ENCODE results near the gene SLC35G3. TPM values are rescaled to one million over a fixed set of nuclear protein-coding genes. Genes with fewer than 3 reads are reported as not detected.
"Not testable (repeated sequence)": the region's sequence is repeated elsewhere in the genome, so short reads cannot be mapped to it uniquely, and the experiment has no call there.

SLC35G3 gene
- total and polyA plus RNA-seq, 4 donors = not detected

DNA sequence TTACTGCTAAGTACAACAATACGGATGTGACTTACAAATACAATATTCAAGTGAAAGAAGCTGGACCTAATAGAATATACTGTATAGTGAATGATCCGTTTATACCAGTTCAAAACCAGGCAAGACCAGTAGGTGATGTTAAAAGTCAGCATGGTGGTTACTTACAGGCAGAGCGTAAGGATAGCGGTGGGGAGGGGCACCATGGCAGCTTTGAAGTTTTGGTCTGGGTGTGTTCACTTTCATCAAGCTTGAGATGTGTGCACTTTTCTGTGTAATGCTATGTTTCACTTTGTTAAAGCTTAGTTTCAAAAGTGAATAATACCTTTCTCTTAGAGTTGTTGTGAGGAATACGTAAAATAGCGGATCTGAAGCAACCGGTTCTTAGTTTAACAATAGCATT is 16.5 kb upstream of the SLC35G3 start:
- WGBS = 88% methylated on average over 7 of the region's 7 CpGs
- Histone ChIP-seq H3K36me3 (ENCODE audit: control insufficient read depth in 4 of 4, insufficient read depth in 3 of 4, low read depth in 1 of 4, low read length in 3 of 4) (no peaks in the 10 kb centered on the region), H3K9me3 (ENCODE audit: control insufficient read depth in 4 of 4, low read length in 3 of 4) (peaks cover 0 to 5% (median 0%) of the 10 kb centered on the region in 4 donors), H3K4me3 (ENCODE audit: low read depth in 1 of 3, low read length in 3 of 3) (no peak overlapping the region), H3K9ac (ENCODE audit: low read depth in 1 of 2, low read length in 2 of 2) (no peak overlapping the region), H3K27ac (ENCODE audit: low read depth in 1 of 2, low read length in 2 of 2) (no peak overlapping the region), H3K27me3 (ENCODE audit: control insufficient read depth in 4 of 4, insufficient read depth in 4 of 4, low read length in 3 of 4) (peaks cover 0 to 7% (median 0%) of the 10 kb centered on the region in 4 donors), H3K4me1 (ENCODE audit: control insufficient read depth in 4 of 4, insufficient read depth in 4 of 4, low read length in 3 of 4) (no peaks in the 10 kb centered on the region)
- no peak for TF ChIP-seq FOXA1 (IDR thresholded peaks at IDR 0.05)
- TF ChIP-seq, protein P1, sequence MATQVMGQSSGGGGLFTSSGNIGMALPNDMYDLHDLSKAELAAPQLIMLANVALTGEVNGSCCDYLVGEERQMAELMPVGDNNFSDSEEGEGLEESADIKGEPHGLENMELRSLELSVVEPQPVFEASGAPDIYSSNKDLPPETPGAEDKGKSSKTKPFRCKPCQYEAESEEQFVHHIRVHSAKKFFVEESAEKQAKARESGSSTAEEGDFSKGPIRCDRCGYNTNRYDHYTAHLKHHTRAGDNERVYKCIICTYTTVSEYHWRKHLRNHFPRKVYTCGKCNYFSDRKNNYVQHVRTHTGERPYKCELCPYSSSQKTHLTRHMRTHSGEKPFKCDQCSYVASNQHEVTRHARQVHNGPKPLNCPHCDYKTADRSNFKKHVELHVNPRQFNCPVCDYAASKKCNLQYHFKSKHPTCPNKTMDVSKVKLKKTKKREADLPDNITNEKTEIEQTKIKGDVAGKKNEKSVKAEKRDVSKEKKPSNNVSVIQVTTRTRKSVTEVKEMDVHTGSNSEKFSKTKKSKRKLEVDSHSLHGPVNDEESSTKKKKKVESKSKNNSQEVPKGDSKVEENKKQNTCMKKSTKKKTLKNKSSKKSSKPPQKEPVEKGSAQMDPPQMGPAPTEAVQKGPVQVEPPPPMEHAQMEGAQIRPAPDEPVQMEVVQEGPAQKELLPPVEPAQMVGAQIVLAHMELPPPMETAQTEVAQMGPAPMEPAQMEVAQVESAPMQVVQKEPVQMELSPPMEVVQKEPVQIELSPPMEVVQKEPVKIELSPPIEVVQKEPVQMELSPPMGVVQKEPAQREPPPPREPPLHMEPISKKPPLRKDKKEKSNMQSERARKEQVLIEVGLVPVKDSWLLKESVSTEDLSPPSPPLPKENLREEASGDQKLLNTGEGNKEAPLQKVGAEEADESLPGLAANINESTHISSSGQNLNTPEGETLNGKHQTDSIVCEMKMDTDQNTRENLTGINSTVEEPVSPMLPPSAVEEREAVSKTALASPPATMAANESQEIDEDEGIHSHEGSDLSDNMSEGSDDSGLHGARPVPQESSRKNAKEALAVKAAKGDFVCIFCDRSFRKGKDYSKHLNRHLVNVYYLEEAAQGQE (IDR thresholded peaks at IDR 0.05) = no peak
- TF ChIP-seq, protein P2, sequence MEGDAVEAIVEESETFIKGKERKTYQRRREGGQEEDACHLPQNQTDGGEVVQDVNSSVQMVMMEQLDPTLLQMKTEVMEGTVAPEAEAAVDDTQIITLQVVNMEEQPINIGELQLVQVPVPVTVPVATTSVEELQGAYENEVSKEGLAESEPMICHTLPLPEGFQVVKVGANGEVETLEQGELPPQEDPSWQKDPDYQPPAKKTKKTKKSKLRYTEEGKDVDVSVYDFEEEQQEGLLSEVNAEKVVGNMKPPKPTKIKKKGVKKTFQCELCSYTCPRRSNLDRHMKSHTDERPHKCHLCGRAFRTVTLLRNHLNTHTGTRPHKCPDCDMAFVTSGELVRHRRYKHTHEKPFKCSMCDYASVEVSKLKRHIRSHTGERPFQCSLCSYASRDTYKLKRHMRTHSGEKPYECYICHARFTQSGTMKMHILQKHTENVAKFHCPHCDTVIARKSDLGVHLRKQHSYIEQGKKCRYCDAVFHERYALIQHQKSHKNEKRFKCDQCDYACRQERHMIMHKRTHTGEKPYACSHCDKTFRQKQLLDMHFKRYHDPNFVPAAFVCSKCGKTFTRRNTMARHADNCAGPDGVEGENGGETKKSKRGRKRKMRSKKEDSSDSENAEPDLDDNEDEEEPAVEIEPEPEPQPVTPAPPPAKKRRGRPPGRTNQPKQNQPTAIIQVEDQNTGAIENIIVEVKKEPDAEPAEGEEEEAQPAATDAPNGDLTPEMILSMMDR (IDR thresholded peaks at IDR 0.05; ENCODE audit: low read depth, low read length, missing input control) = no peak
- DNase-seq (ENCODE audit: low spot score) = no peak

DNA sequence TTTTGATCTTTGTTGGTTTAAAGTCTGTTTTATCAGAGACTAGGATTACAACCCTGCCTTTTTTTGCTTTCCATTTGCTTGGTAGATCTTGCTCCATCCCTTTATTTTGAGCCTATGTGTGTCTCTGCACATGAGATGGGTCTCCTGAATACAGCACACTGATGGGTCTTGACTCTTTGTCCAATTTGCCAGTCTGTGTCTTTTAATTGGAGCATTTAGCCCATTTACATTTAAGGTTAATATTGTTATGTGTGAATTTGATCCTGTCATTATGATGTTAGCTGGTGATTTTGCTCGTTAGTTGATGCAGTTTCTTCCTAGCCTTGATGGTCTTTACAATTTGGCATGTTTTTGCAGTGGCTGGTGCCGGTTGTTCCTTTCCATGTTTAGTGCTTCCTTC is 8.4 kb upstream of the SLC35G3 start:
- H3K9me3 ChIP-seq (ENCODE audit: control insufficient read depth in 4 of 4, low read length in 3 of 4); H3K4me1 ChIP-seq (ENCODE audit: control insufficient read depth in 4 of 4, insufficient read depth in 4 of 4, low read length in 3 of 4); DNase-seq (ENCODE audit: low spot score); H3K27me3 ChIP-seq (ENCODE audit: control insufficient read depth in 4 of 4, insufficient read depth in 4 of 4, low read length in 3 of 4); H3K27ac ChIP-seq (ENCODE audit: low read depth in 1 of 2, low read length in 2 of 2); H3K9ac ChIP-seq (ENCODE audit: low read depth in 1 of 2, low read length in 2 of 2); H3K36me3 ChIP-seq (ENCODE audit: control insufficient read depth in 4 of 4, insufficient read depth in 3 of 4, low read depth in 1 of 4, low read length in 3 of 4); H3K4me3 ChIP-seq (ENCODE audit: low read depth in 1 of 3, low read length in 3 of 3): not testable (repeated sequence)
- 71% methylated on average over 2 of the region's 2 CpGs for WGBS

DNA sequence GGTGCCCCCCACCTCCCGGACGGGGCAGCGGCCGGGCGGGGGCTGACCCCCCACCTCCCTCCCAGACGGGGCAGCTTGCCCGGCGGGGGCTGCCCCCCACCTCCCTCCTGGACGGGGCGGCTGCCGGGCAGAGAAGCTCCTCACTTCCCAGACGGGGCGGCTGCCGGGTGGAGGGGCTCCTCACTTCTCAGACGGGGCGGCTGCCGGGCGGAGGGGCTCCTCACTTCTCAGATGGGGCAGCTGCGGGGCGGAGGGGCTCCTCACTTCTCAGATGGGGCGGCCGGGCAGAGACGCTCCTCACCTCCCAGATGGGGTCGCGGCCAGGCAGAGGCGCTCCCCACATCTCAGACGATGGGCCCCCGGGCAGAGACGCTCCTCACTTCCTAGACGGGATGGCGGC is 869 bp upstream of the SLC35G3 start:
- not testable (repeated sequence) for H3K27ac ChIP-seq (ENCODE audit: low read depth in 1 of 2, low read length in 2 of 2); H3K4me1 ChIP-seq (ENCODE audit: control insufficient read depth in 4 of 4, insufficient read depth in 4 of 4, low read length in 3 of 4); H3K9me3 ChIP-seq (ENCODE audit: control insufficient read depth in 4 of 4, low read length in 3 of 4); H3K27me3 ChIP-seq (ENCODE audit: control insufficient read depth in 4 of 4, insufficient read depth in 4 of 4, low read length in 3 of 4); H3K9ac ChIP-seq (ENCODE audit: low read depth in 1 of 2, low read length in 2 of 2); H3K36me3 ChIP-seq (ENCODE audit: control insufficient read depth in 4 of 4, insufficient read depth in 3 of 4, low read depth in 1 of 4, low read length in 3 of 4); DNase-seq (ENCODE audit: low spot score); H3K4me3 ChIP-seq (ENCODE audit: low read depth in 1 of 3, low read length in 3 of 3)
- WGBS = 94% methylated on average over 31 of the region's 31 CpGs

DNA sequence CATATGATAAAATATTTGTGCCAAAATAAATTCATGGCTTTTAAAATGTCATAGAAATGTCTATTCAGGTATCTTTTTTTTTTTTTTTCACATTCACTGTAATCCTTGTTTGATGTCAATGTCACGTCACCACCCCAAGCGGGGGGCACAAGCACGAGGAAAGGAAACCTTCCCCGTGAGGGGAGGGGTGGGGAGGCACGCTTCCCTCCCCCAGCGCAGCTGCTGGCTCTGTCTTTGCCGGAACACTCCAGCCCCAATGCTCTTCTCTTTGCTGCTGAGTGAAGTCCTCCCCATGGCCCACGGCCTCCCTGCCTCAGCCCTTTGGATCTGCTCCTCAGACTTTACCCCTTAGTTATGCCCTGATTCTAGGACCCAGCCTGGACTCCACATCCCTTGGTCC is 1.5 kb downstream of the SLC35G3 start:
- H3K9ac ChIP-seq (ENCODE audit: low read depth in 1 of 2, low read length in 2 of 2) = no peak overlapping the region
- no peak overlapping the region for H3K27ac ChIP-seq (ENCODE audit: low read depth in 1 of 2, low read length in 2 of 2)
- peaks cover 0 to 3% (median 0%) of the 10 kb centered on the region in 4 donors for H3K27me3 ChIP-seq (ENCODE audit: control insufficient read depth in 4 of 4, insufficient read depth in 4 of 4, low read length in 3 of 4)
- H3K4me1 ChIP-seq (ENCODE audit: control insufficient read depth in 4 of 4, insufficient read depth in 4 of 4, low read length in 3 of 4) = no peaks in the 10 kb centered on the region
- DNase-seq (ENCODE audit: low spot score) = no peak
- H3K36me3 ChIP-seq (ENCODE audit: control insufficient read depth in 4 of 4, insufficient read depth in 3 of 4, low read depth in 1 of 4, low read length in 3 of 4) = no peaks in the 10 kb centered on the region
- no peak overlapping the region for H3K4me3 ChIP-seq (ENCODE audit: low read depth in 1 of 3, low read length in 3 of 3)
- H3K9me3 ChIP-seq (ENCODE audit: control insufficient read depth in 4 of 4, low read length in 3 of 4) = peaks cover 0 to 3% (median 0%) of the 10 kb centered on the region in 4 donors
- 86% methylated on average over 8 of the region's 8 CpGs for WGBS
- TF ChIP-seq EGR1 (IDR thresholded peaks at IDR 0.05; ENCODE audit: low read depth in 2 of 2) (no peak), JUND (IDR thresholded peaks at IDR 0.05) (no peak), HNF4G (IDR thresholded peaks at IDR 0.05) (no peak), RXRA (IDR thresholded peaks at IDR 0.05) (no peak), YY1 (IDR thresholded peaks at IDR 0.05) (no peak), RAD21 (IDR thresholded peaks at IDR 0.05) (no peak), SP1 (IDR thresholded peaks at IDR 0.05) (no peak), HNF4A (conservative IDR thresholded peaks at IDR 0.05) (no peak), TAF1 (conservative IDR thresholded peaks at IDR 0.05) (no peak)
- TF ChIP-seq, protein P3, sequence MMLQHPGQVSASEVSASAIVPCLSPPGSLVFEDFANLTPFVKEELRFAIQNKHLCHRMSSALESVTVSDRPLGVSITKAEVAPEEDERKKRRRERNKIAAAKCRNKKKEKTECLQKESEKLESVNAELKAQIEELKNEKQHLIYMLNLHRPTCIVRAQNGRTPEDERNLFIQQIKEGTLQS (IDR thresholded peaks at IDR 0.05) = no peak
- TF ChIP-seq, protein P4, sequence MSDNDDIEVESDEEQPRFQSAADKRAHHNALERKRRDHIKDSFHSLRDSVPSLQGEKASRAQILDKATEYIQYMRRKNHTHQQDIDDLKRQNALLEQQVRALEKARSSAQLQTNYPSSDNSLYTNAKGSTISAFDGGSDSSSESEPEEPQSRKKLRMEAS (IDR thresholded peaks at IDR 0.05) = no peak
- TF ChIP-seq, protein P1 (IDR thresholded peaks at IDR 0.05) = no peak
